GM23248 (cell line): ENCODE data around the gene TLX1. TPM values are rescaled to one million over a fixed set of nuclear protein-coding genes. Genes with fewer than 3 reads are reported as not detected.
A peak's percentile ranks its signal among the peaks of the same experiment; 100 is the strongest.

ENCODE experiments used
- DNase-seq: peaks from one replicate; pipeline ENCODE4 v3.0.0-alpha.2; 2015
- H2AFZ ChIP-seq: fragments of 200-600 bp; sonication (generic); 2 replicates; pipeline ENCODE4 v1.6.1; 2016; ENCODE audit warnings: antibody characterized with exemption
- H3F3A ChIP-seq: fragments of 200-600 bp; sonication (generic); 2 replicates; pipeline ENCODE4 v1.6.1; 2016; ENCODE audit warnings: mild to moderate bottlenecking, antibody characterized with exemption, mixed run types; ENCODE audit not compliant: insufficient read depth
- H3K27ac ChIP-seq: fragments of 200-600 bp; sonication (generic); 2 replicates; pipeline ENCODE4 v1.5.1; 2016; ENCODE audit warnings: mild to moderate bottlenecking
- H3K27me3 ChIP-seq: fragments of 200-600 bp; sonication (generic); replicated peaks from 2 replicates; pipeline ENCODE4 v1.6.1; 2016; ENCODE audit warnings: mild to moderate bottlenecking; ENCODE audit not compliant: insufficient read depth
- H3K36me3 ChIP-seq: fragments of 200-600 bp; sonication (generic); 2 replicates; pipeline ENCODE4 v1.6.1; 2016; ENCODE audit warnings: low read depth, mild to moderate bottlenecking
- H3K4me1 ChIP-seq: fragments of 200-600 bp; sonication (generic); 2 replicates; pipeline ENCODE4 v1.6.1; 2016; ENCODE audit warnings: mild to moderate bottlenecking; ENCODE audit not compliant: insufficient read depth
- H3K4me2 ChIP-seq: fragments of 200-600 bp; sonication (generic); one replicate; pipeline ENCODE4 v1.6.1; 2016; ENCODE audit warnings: mild to moderate bottlenecking; ENCODE audit not compliant: unreplicated experiment
- H3K4me3 ChIP-seq: fragments of 200-600 bp; sonication (generic); 2 replicates; pipeline ENCODE4 v1.5.1; 2016; ENCODE audit warnings: mild to moderate bottlenecking
- H3K79me2 ChIP-seq: fragments of 200-600 bp; sonication (generic); 2 replicates; pipeline ENCODE4 v1.6.1; 2016; ENCODE audit warnings: mild to moderate bottlenecking; ENCODE audit not compliant: insufficient read depth
- H3K9ac ChIP-seq: fragments of 200-600 bp; sonication (generic); 2 replicates; pipeline ENCODE4 v1.6.1; 2016; ENCODE audit warnings: mild to moderate bottlenecking
- H3K9me2 ChIP-seq: fragments of 200-600 bp; sonication (generic); 2 replicates; pipeline ENCODE4 v1.6.1; 2016; ENCODE audit warnings: mixed run types, mild to moderate bottlenecking, moderate library complexity; ENCODE audit not compliant: insufficient read depth
- H3K9me3 ChIP-seq: fragments of 200-600 bp; sonication (generic); one replicate; pipeline ENCODE4 v1.6.1; 2017; ENCODE audit warnings: low read depth
- H4K20me1 ChIP-seq: fragments of 200-600 bp; sonication (generic); 2 replicates; pipeline ENCODE4 v1.6.0; 2016; ENCODE audit not compliant: insufficient read depth
- EZH2 ChIP-seq: fragments of 200-600 bp; sonication (generic); IDR thresholded peaks from 2 replicates; pipeline ENCODE4 v1.6.1; 2018; ENCODE audit warnings: antibody characterized with exemption, mild to moderate bottlenecking; ENCODE audit not compliant: insufficient read depth, poor library complexity, severe bottlenecking
- EZH2phosphoT487 ChIP-seq: fragments of 200-600 bp; sonication (generic); IDR thresholded peaks from 2 replicates; pipeline ENCODE4 v1.6.1; 2018; ENCODE audit warnings: antibody characterized with exemption, moderate library complexity, mild to moderate bottlenecking, low read depth; ENCODE audit not compliant: insufficient read depth
- WGBS, 2 experiments: methylation state at CpG; one replicate each; pipeline ENCODE4 v1.1.6; 2015 to 2017; ENCODE audit warnings: low lambda C conversion rate in 2 of 2, low coverage in 1 of 2; ENCODE audit errors: missing lambda C conversion rate in 2 of 2; 5-methylcytosine and 5-hydroxymethylcytosine counted together
- in situ Hi-C: fragments of 300-500 bp; cut with MboI; formaldehyde crosslinking; loops from 2 replicates; pipeline ENCODE4 v1.15.0; 2020
- polyA plus RNA-seq: library from polyadenylated mRNA; unstranded; fragments of >200 nt; fragmentation: Nextera tagmentation; extraction: Ambion mirVana; gene quantifications from 2 replicates; pipeline ENCODE4 v1.2.1, GENCODE V29; 2016
- total RNA-seq: library from RNA; depleted of rRNA; stranded (reverse); fragments of >200 nt; shearing (Covaris generic); gene quantifications from 2 replicates; pipeline ENCODE4 v1.2.3, GENCODE V29; 2014; rRNA removed

The TLX1 gene
- not detected in 2 replicates for total RNA-seq
- not detected in 2 replicates for polyA plus RNA-seq

- Histone ChIP-seq H3K9me2 (no peaks in the 10 kb centered on the region), H2AFZ (no peak within 1 kb of the TSS), H3K79me2 (no peaks in the 10 kb centered on the region), H3K4me2 (no peak within 1 kb of the TSS), H3F3A (no peaks in the 10 kb centered on the region), H3K4me1 (no peaks in the 10 kb centered on the region), H3K36me3 (no peaks in the 10 kb centered on the region), H3K9ac (no peak within 1 kb of the TSS), H3K4me3 (no peak within 1 kb of the TSS), H3K27ac (no peak within 1 kb of the TSS), H3K27me3 (peaks cover 98% of the 10 kb centered on the region), H3K9me3 (no peaks in the 10 kb centered on the region), H4K20me1 (no peaks in the 10 kb centered on the region)
- WGBS, 2 experiments, result 6% methylated on average over 49 of the region's 83 CpGs
- in situ Hi-C loops, result no loop called here
- DNase-seq, result peak; percentile 30
- TF ChIP-seq EZH2 (peak; percentile 70), EZH2phosphoT487 (peak; percentile 23; the same call in 1 of the 2 replicates)
Measured at GRCh38 chr10:101130984-101131961, at the start of gene TLX1. Gene TLX1 (plus strand): TSS chr10:101131300. CDS start chr10:101131542, 242 bp downstream.

GRCh38 chr10:101085846-101086245 is 45.3 kb upstream of the TLX1 start:
- in situ Hi-C loops, result no loop called here
- H3K27me3 ChIP-seq, result peaks cover 40% of the 10 kb centered on the region
- no peak overlapping the region for H3K9ac ChIP-seq
- H4K20me1 ChIP-seq, result no peaks in the 10 kb centered on the region
- H3K4me2 ChIP-seq, result no peak overlapping the region
- no peaks in the 10 kb centered on the region for H3F3A ChIP-seq
- 21 to 24% methylated on average over 6 of the region's 6 CpGs for WGBS, 2 experiments
- no peaks in the 10 kb centered on the region for H3K9me3 ChIP-seq
- no peak for TF ChIP-seq EZH2
- TF ChIP-seq EZH2phosphoT487, result no peak
- no peak overlapping the region for H3K4me3 ChIP-seq
- no peak overlapping the region for H3K27ac ChIP-seq
- H3K4me1 ChIP-seq, result no peaks in the 10 kb centered on the region
- DNase-seq, result peak; percentile 44
- H3K9me2 ChIP-seq, result no peaks in the 10 kb centered on the region
- H2AFZ ChIP-seq, result no peak overlapping the region
- no peaks in the 10 kb centered on the region for H3K79me2 ChIP-seq
- no peaks in the 10 kb centered on the region for H3K36me3 ChIP-seq

GRCh38 chr10:101087376-101087775 is 43.7 kb upstream of the TLX1 start:
- no peaks in the 10 kb centered on the region for H3K9me2 ChIP-seq
- no peaks in the 10 kb centered on the region for H4K20me1 ChIP-seq
- in situ Hi-C loops, result no loop called here
- no peaks in the 10 kb centered on the region for H3K9me3 ChIP-seq
- H3K4me3 ChIP-seq, result no peak overlapping the region
- no peak overlapping the region for H3K27ac ChIP-seq
- 10 to 13% methylated on average over 10 of the region's 10 CpGs for WGBS, 2 experiments
- H2AFZ ChIP-seq, result no peak overlapping the region
- H3K4me2 ChIP-seq, result no peak overlapping the region
- H3K36me3 ChIP-seq, result no peaks in the 10 kb centered on the region
- H3K4me1 ChIP-seq, result no peaks in the 10 kb centered on the region
- H3F3A ChIP-seq, result no peaks in the 10 kb centered on the region
- no peak for DNase-seq
- peaks cover 49% of the 10 kb centered on the region for H3K27me3 ChIP-seq
- TF ChIP-seq EZH2phosphoT487, result no peak
- no peak for TF ChIP-seq EZH2
- H3K9ac ChIP-seq, result no peak overlapping the region
- H3K79me2 ChIP-seq, result no peaks in the 10 kb centered on the region

- 9 to 11% methylated on average over 11 to 14 of the region's 14 CpGs for WGBS, 2 experiments
- no peaks in the 10 kb centered on the region for H3K36me3 ChIP-seq
- TF ChIP-seq EZH2 (no peak), EZH2phosphoT487 (no peak)
- H3K4me1 ChIP-seq, result no peaks in the 10 kb centered on the region
- H3K4me2 ChIP-seq, result no peak overlapping the region
- in situ Hi-C loops, result no loop called here
- H3K4me3 ChIP-seq, result no peak overlapping the region
- no peaks in the 10 kb centered on the region for H3K79me2 ChIP-seq
- no peak overlapping the region for H3K27ac ChIP-seq
- no peak overlapping the region for H3K9ac ChIP-seq
- H4K20me1 ChIP-seq, result no peaks in the 10 kb centered on the region
- no peaks in the 10 kb centered on the region for H3F3A ChIP-seq
- H2AFZ ChIP-seq, result no peak overlapping the region
- no peaks in the 10 kb centered on the region for H3K9me2 ChIP-seq
- H3K9me3 ChIP-seq, result no peaks in the 10 kb centered on the region
- peaks cover 54% of the 10 kb centered on the region for H3K27me3 ChIP-seq
- no peak for DNase-seq
Measured at GRCh38 chr10:101087965-101088364, 43.1 kb upstream of the TLX1 start.
